CD4-positive, alpha-beta T cell treated with Interferon gamma for 1 hour (primary cell): ENCODE data around the gene MYH14.
"Not testable (repeated sequence)": the region's sequence is repeated elsewhere in the genome, so short reads cannot be mapped to it uniquely, and the experiment has no call there.

ENCODE experiments used
- DNase-seq: peaks from one replicate; pipeline ENCODE4 v3.0.0-alpha.2; 2020

MYH14 gene

GRCh38 chr19:50196322-50196932, 7.0 kb upstream of the MYH14 start:
- DNase-seq: no peak

- no peak for DNase-seq
Observed at GRCh38 chr19:50197348-50197747, 6.1 kb upstream of the MYH14 start.

- DNase-seq: no peak
Observed at GRCh38 chr19:50198431-50199258, 4.8 kb upstream of the MYH14 start.

- no peak for DNase-seq
Observed at GRCh38 chr19:50199259-50199555, 4.2 kb upstream of the MYH14 start.

GRCh38 chr19:50202386-50202785, 1.0 kb upstream of the MYH14 start:
- DNase-seq: no peak

- DNase-seq: no peak
Observed at GRCh38 chr19:50202962-50203280, 501 bp upstream of the MYH14 start.

- DNase-seq: no peak
Observed at GRCh38 chr19:50204081-50204428, 633 bp downstream of the MYH14 start.

- no peak for DNase-seq
Observed at GRCh38 chr19:50204811-50205675, 1.6 kb downstream of the MYH14 start.

- DNase-seq: no peak
Observed at GRCh38 chr19:50205681-50206138, 2.3 kb downstream of the MYH14 start.

- no peak for DNase-seq
Observed at GRCh38 chr19:50206191-50206590, 2.8 kb downstream of the MYH14 start.

- no peak for DNase-seq
Observed at GRCh38 chr19:50207730-50208129, 4.3 kb downstream of the MYH14 start.

GRCh38 chr19:50209131-50209530, 5.7 kb downstream of the MYH14 start:
- DNase-seq: no peak

- DNase-seq: no peak
Observed at GRCh38 chr19:50210425-50210824, 7.0 kb downstream of the MYH14 start.

GRCh38 chr19:50213925-50214324, 10.5 kb downstream of the MYH14 start:
- no peak for DNase-seq

- no peak for DNase-seq
Observed at GRCh38 chr19:50214699-50215543, 11.5 kb downstream of the MYH14 start.

GRCh38 chr19:50215820-50216219, 12.4 kb downstream of the MYH14 start:
- no peak for DNase-seq

- no peak for DNase-seq
Observed at GRCh38 chr19:50221087-50221486, 17.7 kb downstream of the MYH14 start.

GRCh38 chr19:50222691-50223438, 19.4 kb downstream of the MYH14 start:
- no peak for DNase-seq

GRCh38 chr19:50223439-50223716, 20.0 kb downstream of the MYH14 start:
- DNase-seq: no peak

- no peak for DNase-seq
Observed at GRCh38 chr19:50224986-50225747, 21.7 kb downstream of the MYH14 start.

- no peak for DNase-seq
Observed at GRCh38 chr19:50226536-50226935, 23.1 kb downstream of the MYH14 start.

- DNase-seq: not testable (repeated sequence)
Observed at GRCh38 chr19:50228153-50228552, 24.7 kb downstream of the MYH14 start.
